ENCODE data around the gene SYPL1.

Gene SYPL1

GRCh38 chr7:106112972-106113421, 885 bp upstream of the SYPL1 start:
- no peak for ATAC-seq (ENCODE audit: insufficient read depth, low read depth)
- Histone ChIP-seq H3K4me1 (ENCODE audit: insufficient read depth, low read length) (peaks cover 39% of the 10 kb centered on the region), H3K4me2 (ENCODE audit: insufficient read depth, low read length) (peak overlapping the region; percentile 61), H3K79me2 (ENCODE audit: insufficient read depth, low read length) (peaks cover 50% of the 10 kb centered on the region), H3K9ac (ENCODE audit: low read depth, low read length) (peak overlapping the region; percentile 97), H4K20me1 (ENCODE audit: insufficient read depth, low read length) (peaks cover 20% of the 10 kb centered on the region; the same call in 1 of the 2 replicates), H3K27ac (ENCODE audit: low read length) (peak overlapping the region; percentile 78), H2AFZ (ENCODE audit: low read depth, low read length) (peak overlapping the region; percentile 63), H3K9me3 (ENCODE audit: insufficient read depth, low read length, severe bottlenecking) (no peaks in the 10 kb centered on the region), H3K36me3 (ENCODE audit: insufficient read depth, low read length) (peaks cover 4% of the 10 kb centered on the region), H3K27me3 (ENCODE audit: insufficient read depth, low read length, poor library complexity) (no peaks in the 10 kb centered on the region), H3K4me3 (ENCODE audit: low read depth in 1 of 2, low read length in 2 of 2) (peak overlapping the region; percentile 9 to 75; a peak in 3 of 4 replicates)
- no peak for DNase-seq
- TF ChIP-seq CTCF (IDR thresholded peaks at IDR 0.05; ENCODE audit: borderline replicate concordance, extremely low read depth, low read length, poor library complexity, severe bottlenecking) (no peak), EZH2 (IDR thresholded peaks at IDR 0.05; ENCODE audit: borderline replicate concordance, low read depth, low read length, severe bottlenecking) (no peak)

GRCh38 chr7:106111655-106112117, 426 bp downstream of the SYPL1 start:
- H3K79me2 ChIP-seq (ENCODE audit: insufficient read depth, low read length), result peaks cover 63% of the 10 kb centered on the region
- H3K4me3 ChIP-seq (ENCODE audit: low read depth in 1 of 2, low read length in 2 of 2), result peak overlapping the region; percentile 53 to 75
- no peaks in the 10 kb centered on the region for H3K9me3 ChIP-seq (ENCODE audit: insufficient read depth, low read length, severe bottlenecking)
- H3K9ac ChIP-seq (ENCODE audit: low read depth, low read length), result peak overlapping the region; percentile 97
- TF ChIP-seq EZH2 (IDR thresholded peaks at IDR 0.05; ENCODE audit: borderline replicate concordance, low read depth, low read length, severe bottlenecking), result no peak
- no peak for TF ChIP-seq CTCF (IDR thresholded peaks at IDR 0.05; ENCODE audit: borderline replicate concordance, extremely low read depth, low read length, poor library complexity, severe bottlenecking)
- peaks cover 7% of the 10 kb centered on the region for H3K36me3 ChIP-seq (ENCODE audit: insufficient read depth, low read length)
- peak overlapping the region; percentile 95 for H3K27ac ChIP-seq (ENCODE audit: low read length)
- DNase-seq, result peak; percentile 66
- peak overlapping the region; percentile 80 for H2AFZ ChIP-seq (ENCODE audit: low read depth, low read length)
- peak overlapping the region; percentile 67 for H3K4me2 ChIP-seq (ENCODE audit: insufficient read depth, low read length)
- H3K27me3 ChIP-seq (ENCODE audit: insufficient read depth, low read length, poor library complexity), result no peaks in the 10 kb centered on the region
- ATAC-seq (ENCODE audit: insufficient read depth, low read depth), result peak; percentile 20
- peaks cover 44% of the 10 kb centered on the region for H3K4me1 ChIP-seq (ENCODE audit: insufficient read depth, low read length)
- H4K20me1 ChIP-seq (ENCODE audit: insufficient read depth, low read length), result peaks cover 20% of the 10 kb centered on the region; the same call in 1 of the 2 replicates

GRCh38 chr7:106110885-106111654, 1.0 kb downstream of the SYPL1 start:
- Histone ChIP-seq H3K4me3 (ENCODE audit: low read depth in 1 of 2, low read length in 2 of 2) (peak overlapping the region; percentile 53 to 75), H3K4me1 (ENCODE audit: insufficient read depth, low read length) (peaks cover 45% of the 10 kb centered on the region), H4K20me1 (ENCODE audit: insufficient read depth, low read length) (peaks cover 20% of the 10 kb centered on the region; the same call in 1 of the 2 replicates), H3K36me3 (ENCODE audit: insufficient read depth, low read length) (peaks cover 12% of the 10 kb centered on the region), H3K79me2 (ENCODE audit: insufficient read depth, low read length) (peaks cover 69% of the 10 kb centered on the region), H3K27ac (ENCODE audit: low read length) (peak overlapping the region; percentile 95), H3K4me2 (ENCODE audit: insufficient read depth, low read length) (peak overlapping the region; percentile 67), H3K9ac (ENCODE audit: low read depth, low read length) (peak overlapping the region; percentile 97), H3K9me3 (ENCODE audit: insufficient read depth, low read length, severe bottlenecking) (no peaks in the 10 kb centered on the region), H3K27me3 (ENCODE audit: insufficient read depth, low read length, poor library complexity) (no peaks in the 10 kb centered on the region), H2AFZ (ENCODE audit: low read depth, low read length) (peak overlapping the region; percentile 80)
- DNase-seq, result peak; percentile 20
- no peak for ATAC-seq (ENCODE audit: insufficient read depth, low read depth)
- no peak for TF ChIP-seq CTCF (IDR thresholded peaks at IDR 0.05; ENCODE audit: borderline replicate concordance, extremely low read depth, low read length, poor library complexity, severe bottlenecking)
- TF ChIP-seq EZH2 (IDR thresholded peaks at IDR 0.05; ENCODE audit: borderline replicate concordance, low read depth, low read length, severe bottlenecking), result no peak
